HepG2 (cell line): ENCODE data around the gene RHBDF2. TPM values are rescaled to one million over a fixed set of nuclear protein-coding genes. Genes with fewer than 3 reads are reported as not detected.

Source experiments
- BORCS8-MEF2B ChIP-seq: sonication (generic); formaldehyde crosslinking; IDR thresholded peaks from 2 replicates; pipeline ENCODE4 v1.8.0; 2022; ENCODE audit warnings: mild to moderate bottlenecking, missing genetic modification reagents
- BRD4 ChIP-seq: sonication (generic); formaldehyde crosslinking; IDR thresholded peaks from 2 replicates; pipeline ENCODE4 v1.4.0; 2020; ENCODE audit warnings: missing genetic modification reagents
- GZF1 ChIP-seq: sonication (generic); formaldehyde crosslinking; IDR thresholded peaks from 2 replicates; pipeline ENCODE4 v1.5.1; 2020; ENCODE audit warnings: mild to moderate bottlenecking, missing genetic modification reagents
- LBX2 ChIP-seq: sonication (generic); formaldehyde crosslinking; IDR thresholded peaks from 2 replicates; pipeline ENCODE4 v1.5.0; 2020; ENCODE audit warnings: missing genetic modification reagents, mild to moderate bottlenecking, borderline replicate concordance
- NFKBIZ ChIP-seq: IDR thresholded peaks from 2 replicates; pipeline ENCODE4 v1.6.1; 2018; ENCODE audit warnings: missing genetic modification reagents, missing compliant biosample characterization
- RBFOX2 ChIP-seq: fragments of 200-400 bp; formaldehyde crosslinking; IDR thresholded peaks from 2 replicates; pipeline ENCODE4 v1.6.1; 2017; ENCODE audit warnings: low read depth, mild to moderate bottlenecking, low read length
- SIN3A ChIP-seq: IDR thresholded peaks from 2 replicates; pipeline ENCODE4 v1.6.1; 2011; ENCODE audit warnings: low read depth, mild to moderate bottlenecking, control low read depth, low read length, borderline replicate concordance
- SOX5 ChIP-seq: IDR thresholded peaks from 2 replicates; pipeline ENCODE4 v1.6.1; 2016; ENCODE audit warnings: borderline replicate concordance
- THAP11 ChIP-seq: IDR thresholded peaks from 2 replicates; pipeline ENCODE4 v1.6.1; 2016; ENCODE audit warnings: missing biosample characterization, missing genetic modification reagents
- U2AF2 ChIP-seq: fragments of 200-400 bp; formaldehyde crosslinking; IDR thresholded peaks from 2 replicates; pipeline ENCODE4 v1.6.1; 2017; ENCODE audit warnings: low read depth, mild to moderate bottlenecking, low read length
- ZFP90 ChIP-seq: sonication (generic); formaldehyde crosslinking; IDR thresholded peaks from 2 replicates; pipeline ENCODE4 v1.8.0; 2022; ENCODE audit warnings: missing genetic modification reagents, mild to moderate bottlenecking, inconsistent platforms, borderline replicate concordance
- ZNF225 ChIP-seq: sonication (generic); formaldehyde crosslinking; IDR thresholded peaks from 2 replicates; pipeline ENCODE4 v1.4.0; 2020; ENCODE audit warnings: mild to moderate bottlenecking, missing genetic modification reagents
- ZNF343 ChIP-seq: sonication (generic); formaldehyde crosslinking; IDR thresholded peaks from 2 replicates; pipeline ENCODE4 v1.4.0; 2020; ENCODE audit warnings: mild to moderate bottlenecking, missing genetic modification reagents
- ZNF780A ChIP-seq: sonication (generic); formaldehyde crosslinking; IDR thresholded peaks from 2 replicates; pipeline ENCODE4 v1.8.0; 2022; ENCODE audit warnings: mild to moderate bottlenecking, missing genetic modification reagents, moderate library complexity
- polyA plus RNA-seq, 8 experiments: library from polyadenylated mRNA; depleted of rRNA in 3 of 8; stranded (reverse) in 7 of 8; unstranded in 1 of 8; fragments of >200 nt; fragmentation: Illumina TruSeq in 4 of 8; extraction: Trizol in 4 of 8; gene quantifications; 2 replicates each; pipeline versions ENCODE4 v1.2.1 to v1.2.3, GENCODE V29; 2011 to 2016; ENCODE audit warnings: low read depth in 4 of 8, missing spikeins in 1 of 8, mixed read lengths in 1 of 8; ENCODE audit not compliant: insufficient read depth in 1 of 8
- total RNA-seq, 5 experiments: library from RNA; depleted of rRNA; stranded (reverse); fragments of >200 nt; fragmentation: Illumina TruSeq; extraction: Trizol; gene quantifications; 2 replicates each; pipeline ENCODE4 v1.2.3, GENCODE V29; 2016; ENCODE audit warnings: low read depth in 1 of 5
- TF ChIP-seq, protein P1 (sequence below): sonication (generic); formaldehyde crosslinking; IDR thresholded peaks from 2 replicates; pipeline ENCODE4 v1.5.0; 2020; ENCODE audit warnings: mild to moderate bottlenecking, missing genetic modification reagents, borderline replicate concordance
- TF ChIP-seq, protein P2 (sequence below): sonication (generic); formaldehyde crosslinking; IDR thresholded peaks from 2 replicates; pipeline ENCODE4 v1.5.0; 2020; ENCODE audit warnings: missing genetic modification reagents

The RHBDF2 gene
- total and polyA plus RNA-seq, 2 of the 13 experiments (the other 11 are each of a cell fraction or from before 2014, with no cell fraction given) = 7.8 to 24.2 TPM

DNA sequence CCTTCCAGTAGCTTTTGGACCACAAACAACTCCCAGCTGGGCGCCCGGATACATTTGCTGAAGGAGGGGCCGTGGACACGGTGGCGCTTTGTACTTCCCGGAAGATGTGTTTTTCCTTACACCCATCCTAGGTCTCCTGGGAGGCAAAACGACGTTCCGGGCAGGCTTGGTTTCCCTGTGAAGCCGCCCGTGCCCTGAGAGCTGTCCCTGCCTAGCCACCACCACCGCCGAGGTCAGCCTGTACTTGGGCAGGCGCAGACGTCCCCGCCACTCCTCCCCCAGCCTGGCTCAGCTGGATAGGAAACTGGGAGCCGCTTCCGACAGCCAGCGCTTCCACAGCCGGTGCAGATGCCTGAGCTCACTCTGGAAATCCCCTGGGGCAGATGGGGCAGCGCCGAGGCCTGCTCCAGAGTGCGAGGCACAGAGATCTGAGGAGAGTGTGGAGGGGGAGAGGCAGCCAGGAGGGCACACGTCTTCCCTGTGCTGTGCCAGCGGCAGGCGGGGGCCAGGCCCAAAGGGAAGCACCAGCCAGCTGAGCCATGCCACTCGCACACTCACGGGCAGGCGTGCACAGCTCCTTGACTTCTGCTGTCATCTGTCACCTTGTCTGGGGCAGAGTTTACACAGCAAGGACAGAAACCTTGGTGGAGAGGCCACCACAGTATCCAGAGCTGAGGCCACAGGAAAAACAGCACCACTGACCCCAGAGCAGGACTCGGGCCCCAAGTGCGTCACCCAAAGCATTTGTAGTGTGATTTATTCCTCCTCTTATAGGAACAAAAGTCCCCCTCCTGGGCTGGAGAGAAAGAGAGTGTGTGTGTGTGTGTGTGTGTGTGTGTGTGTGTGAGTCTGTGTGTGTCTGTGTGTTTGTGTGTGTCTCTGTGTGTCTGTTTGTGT, 3.0 kb downstream of the RHBDF2 start (continued):
- TF ChIP-seq, protein P1, sequence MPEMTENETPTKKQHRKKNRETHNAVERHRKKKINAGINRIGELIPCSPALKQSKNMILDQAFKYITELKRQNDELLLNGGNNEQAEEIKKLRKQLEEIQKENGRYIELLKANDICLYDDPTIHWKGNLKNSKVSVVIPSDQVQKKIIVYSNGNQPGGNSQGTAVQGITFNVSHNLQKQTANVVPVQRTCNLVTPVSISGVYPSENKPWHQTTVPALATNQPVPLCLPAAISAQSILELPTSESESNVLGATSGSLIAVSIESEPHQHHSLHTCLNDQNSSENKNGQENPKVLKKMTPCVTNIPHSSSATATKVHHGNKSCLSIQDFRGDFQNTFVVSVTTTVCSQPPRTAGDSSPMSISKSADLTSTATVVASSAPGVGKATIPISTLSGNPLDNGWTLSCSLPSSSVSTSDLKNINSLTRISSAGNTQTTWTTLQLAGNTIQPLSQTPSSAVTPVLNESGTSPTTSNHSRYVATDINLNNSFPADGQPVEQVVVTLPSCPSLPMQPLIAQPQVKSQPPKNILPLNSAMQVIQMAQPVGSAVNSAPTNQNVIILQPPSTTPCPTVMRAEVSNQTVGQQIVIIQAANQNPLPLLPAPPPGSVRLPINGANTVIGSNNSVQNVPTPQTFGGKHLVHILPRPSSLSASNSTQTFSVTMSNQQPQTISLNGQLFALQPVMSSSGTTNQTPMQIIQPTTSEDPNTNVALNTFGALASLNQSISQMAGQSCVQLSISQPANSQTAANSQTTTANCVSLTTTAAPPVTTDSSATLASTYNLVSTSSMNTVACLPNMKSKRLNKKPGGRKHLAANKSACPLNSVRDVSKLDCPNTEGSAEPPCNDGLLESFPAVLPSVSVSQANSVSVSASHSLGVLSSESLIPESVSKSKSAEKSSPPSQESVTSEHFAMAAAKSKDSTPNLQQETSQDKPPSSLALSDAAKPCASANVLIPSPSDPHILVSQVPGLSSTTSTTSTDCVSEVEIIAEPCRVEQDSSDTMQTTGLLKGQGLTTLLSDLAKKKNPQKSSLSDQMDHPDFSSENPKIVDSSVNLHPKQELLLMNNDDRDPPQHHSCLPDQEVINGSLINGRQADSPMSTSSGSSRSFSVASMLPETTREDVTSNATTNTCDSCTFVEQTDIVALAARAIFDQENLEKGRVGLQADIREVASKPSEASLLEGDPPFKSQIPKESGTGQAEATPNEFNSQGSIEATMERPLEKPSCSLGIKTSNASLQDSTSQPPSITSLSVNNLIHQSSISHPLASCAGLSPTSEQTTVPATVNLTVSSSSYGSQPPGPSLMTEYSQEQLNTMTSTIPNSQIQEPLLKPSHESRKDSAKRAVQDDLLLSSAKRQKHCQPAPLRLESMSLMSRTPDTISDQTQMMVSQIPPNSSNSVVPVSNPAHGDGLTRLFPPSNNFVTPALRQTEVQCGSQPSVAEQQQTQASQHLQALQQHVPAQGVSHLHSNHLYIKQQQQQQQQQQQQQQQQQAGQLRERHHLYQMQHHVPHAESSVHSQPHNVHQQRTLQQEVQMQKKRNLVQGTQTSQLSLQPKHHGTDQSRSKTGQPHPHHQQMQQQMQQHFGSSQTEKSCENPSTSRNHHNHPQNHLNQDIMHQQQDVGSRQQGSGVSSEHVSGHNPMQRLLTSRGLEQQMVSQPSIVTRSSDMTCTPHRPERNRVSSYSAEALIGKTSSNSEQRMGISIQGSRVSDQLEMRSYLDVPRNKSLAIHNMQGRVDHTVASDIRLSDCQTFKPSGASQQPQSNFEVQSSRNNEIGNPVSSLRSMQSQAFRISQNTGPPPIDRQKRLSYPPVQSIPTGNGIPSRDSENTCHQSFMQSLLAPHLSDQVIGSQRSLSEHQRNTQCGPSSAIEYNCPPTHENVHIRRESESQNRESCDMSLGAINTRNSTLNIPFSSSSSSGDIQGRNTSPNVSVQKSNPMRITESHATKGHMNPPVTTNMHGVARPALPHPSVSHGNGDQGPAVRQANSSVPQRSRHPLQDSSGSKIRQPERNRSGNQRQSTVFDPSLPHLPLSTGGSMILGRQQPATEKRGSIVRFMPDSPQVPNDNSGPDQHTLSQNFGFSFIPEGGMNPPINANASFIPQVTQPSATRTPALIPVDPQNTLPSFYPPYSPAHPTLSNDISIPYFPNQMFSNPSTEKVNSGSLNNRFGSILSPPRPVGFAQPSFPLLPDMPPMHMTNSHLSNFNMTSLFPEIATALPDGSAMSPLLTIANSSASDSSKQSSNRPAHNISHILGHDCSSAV (CRISPR knock-in tag) = no peak
- TF ChIP-seq SIN3A (peak; percentile 67; the same call in 1 of the 2 replicates), ZFP90 (CRISPR knock-in tag) (peak; percentile 81; the same call in 1 of the 2 replicates), RBFOX2 (peak; percentile 71), ZNF343 (CRISPR knock-in tag) (peak; percentile 95), SOX5 (peak; percentile 39; the same call in 1 of the 2 replicates), THAP11 (CRISPR knock-in tag) (peak; percentile 42), U2AF2 (no peak), GZF1 (CRISPR knock-in tag) (0 out of 2 replicates have a peak, but pooled peaks have one; percentile 46), ZNF225 (no peak), NFKBIZ (CRISPR knock-in tag) (peak; percentile 35; the same call in 1 of the 2 replicates), BORCS8-MEF2B (CRISPR knock-in tag) (0 out of 2 replicates have a peak, but pooled peaks have one; percentile 72), LBX2 (CRISPR knock-in tag) (peak; percentile 91), BRD4 (CRISPR knock-in tag) (peak; percentile 81; the same call in 1 of the 2 replicates), ZNF780A (CRISPR knock-in tag) (no peak)
- TF ChIP-seq, protein P2, sequence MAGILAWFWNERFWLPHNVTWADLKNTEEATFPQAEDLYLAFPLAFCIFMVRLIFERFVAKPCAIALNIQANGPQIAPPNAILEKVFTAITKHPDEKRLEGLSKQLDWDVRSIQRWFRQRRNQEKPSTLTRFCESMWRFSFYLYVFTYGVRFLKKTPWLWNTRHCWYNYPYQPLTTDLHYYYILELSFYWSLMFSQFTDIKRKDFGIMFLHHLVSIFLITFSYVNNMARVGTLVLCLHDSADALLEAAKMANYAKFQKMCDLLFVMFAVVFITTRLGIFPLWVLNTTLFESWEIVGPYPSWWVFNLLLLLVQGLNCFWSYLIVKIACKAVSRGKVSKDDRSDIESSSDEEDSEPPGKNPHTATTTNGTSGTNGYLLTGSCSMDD (CRISPR knock-in tag) = no peak
